OCI-LY1 (cell line): ENCODE data around the gene STAT5B.

Source experiments
- H2AFZ ChIP-seq: fragments of 200-600 bp; sonication (generic), shearing (Covaris generic); 2 replicates; pipeline ENCODE4 v1.6.0; 2014; ENCODE audit warnings: antibody characterized with exemption, mild to moderate bottlenecking, low read length
- H3F3A ChIP-seq: fragments of 200-600 bp; sonication (generic), shearing (Covaris generic); 2 replicates; pipeline ENCODE4 v1.6.0; 2014; ENCODE audit warnings: mild to moderate bottlenecking, antibody characterized with exemption, low read length, moderate library complexity; ENCODE audit not compliant: insufficient read depth
- H3K27ac ChIP-seq: fragments of 200-600 bp; sonication (generic); 2 replicates; pipeline ENCODE4 v1.5.1; 2014; ENCODE audit warnings: low read length, mixed run types, mild to moderate bottlenecking, low read depth; ENCODE audit not compliant: poor library complexity, severe bottlenecking
- H3K27me3 ChIP-seq: fragments of 200-600 bp; sonication (generic); 2 replicates; pipeline ENCODE4 v1.6.0; 2014; ENCODE audit warnings: antibody characterized with exemption, mild to moderate bottlenecking, low read length, moderate library complexity; ENCODE audit not compliant: insufficient read depth
- H3K36me3 ChIP-seq: fragments of 200-600 bp; sonication (generic); 2 replicates; pipeline ENCODE4 v1.6.1; 2014; ENCODE audit warnings: mild to moderate bottlenecking, antibody characterized with exemption, low read length, moderate library complexity, mixed read lengths; ENCODE audit not compliant: insufficient read depth
- H3K4me1 ChIP-seq: fragments of 200-600 bp; sonication (generic); 2 replicates; pipeline ENCODE4 v1.5.1; 2014; ENCODE audit warnings: mild to moderate bottlenecking, low read length, moderate library complexity; ENCODE audit not compliant: insufficient read depth, severe bottlenecking
- H3K4me2 ChIP-seq: fragments of 200-600 bp; sonication (generic), shearing (Covaris generic); 2 replicates; pipeline ENCODE4 v1.6.1; 2014; ENCODE audit warnings: low read length
- H3K4me3 ChIP-seq: fragments of 200-600 bp; sonication (generic); 2 replicates; pipeline ENCODE4 v1.5.1; 2014; ENCODE audit warnings: low read length, low read depth, mild to moderate bottlenecking, mixed read lengths; ENCODE audit not compliant: poor library complexity, severe bottlenecking
- H3K79me2 ChIP-seq: fragments of 200-600 bp; shearing (Covaris generic); 2 replicates; pipeline ENCODE4 v1.6.1; 2016; ENCODE audit warnings: mixed run types, low read length, mixed read lengths; ENCODE audit not compliant: insufficient read depth
- H3K9ac ChIP-seq: fragments of 200-600 bp; sonication (generic), shearing (Covaris generic); 2 replicates; pipeline ENCODE4 v1.6.1; 2014; ENCODE audit warnings: mild to moderate bottlenecking, low read length, mixed read lengths
- H3K9me2 ChIP-seq: fragments of 200-600 bp; sonication (generic), shearing (Covaris generic); 2 replicates; pipeline ENCODE4 v1.6.1; 2014; ENCODE audit warnings: low read depth, mild to moderate bottlenecking, low read length, mixed read lengths
- H3K9me3 ChIP-seq: fragments of 200-600 bp; shearing (Covaris generic); 2 replicates; pipeline ENCODE4 v1.6.1; 2014; ENCODE audit warnings: low read length, mixed read lengths
- H4K20me1 ChIP-seq: fragments of 200-600 bp; sonication (generic), shearing (Covaris generic); 2 replicates; pipeline ENCODE4 v1.6.0; 2016; ENCODE audit warnings: mild to moderate bottlenecking, low read length; ENCODE audit not compliant: insufficient read depth
- CTCF ChIP-seq: fragments of 200-600 bp; sonication (generic), shearing (Covaris generic); IDR thresholded peaks from 2 replicates; pipeline ENCODE4 v1.5.1; 2017; ENCODE audit warnings: mild to moderate bottlenecking, antibody characterized with exemption, low read length, moderate library complexity, mixed read lengths
- EZH2 ChIP-seq: fragments of 200-600 bp; sonication (generic), shearing (Covaris generic); IDR thresholded peaks from 2 replicates; pipeline ENCODE4 v1.8.0; 2017; ENCODE audit warnings: borderline replicate concordance, mixed run types, mild to moderate bottlenecking, antibody characterized with exemption, low read length, moderate library complexity, mixed read lengths

STAT5B gene

DNA sequence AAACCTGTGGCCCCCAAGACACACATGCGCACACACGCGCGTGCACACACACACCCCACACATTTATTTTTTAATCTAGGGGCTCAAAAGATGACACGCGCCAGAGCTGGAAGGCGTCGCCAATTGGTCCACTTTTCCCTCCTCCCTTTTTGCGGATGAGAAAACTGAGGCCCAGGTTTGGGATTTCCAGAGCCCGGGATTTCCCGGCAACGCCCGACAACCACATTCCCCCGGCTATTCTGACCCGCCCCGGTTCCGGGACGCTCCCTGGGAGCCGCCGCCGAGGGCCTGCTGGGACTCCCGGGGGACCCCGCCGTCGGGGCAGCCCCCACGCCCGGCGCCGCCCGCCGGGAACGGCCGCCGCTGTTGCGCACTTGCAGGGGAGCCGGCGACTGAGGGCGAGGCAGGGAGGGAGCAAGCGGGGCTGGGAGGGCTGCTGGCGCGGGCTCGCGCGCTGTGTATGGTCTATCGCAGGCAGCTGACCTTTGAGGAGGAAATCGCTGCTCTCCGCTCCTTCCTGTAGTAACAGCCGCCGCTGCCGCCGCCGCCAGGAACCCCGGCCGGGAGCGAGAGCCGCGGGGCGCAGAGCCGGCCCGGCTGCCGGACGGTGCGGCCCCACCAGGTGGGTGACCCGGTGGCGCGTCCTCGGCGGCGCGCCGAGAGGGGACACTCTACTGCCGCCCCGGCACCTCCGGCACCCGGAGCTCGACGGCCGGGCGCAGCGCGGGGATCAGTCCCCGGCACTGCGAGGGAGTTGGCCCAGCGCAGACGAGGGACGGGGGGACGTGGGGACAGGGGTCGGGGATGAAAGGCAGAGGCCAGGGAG lies 12.0 kb upstream of the STAT5B start, which contains the start of gene STAT5A:
Gene STAT5A, plus strand, starts transcription at position 522 of the 826 bp plus-strand sequence. CDS start 914 bp downstream, outside the sequence.
- H3K79me2 ChIP-seq = no peaks in the 10 kb centered on the region
- H3K9me2 ChIP-seq = no peaks in the 10 kb centered on the region
- H3K4me1 ChIP-seq = peaks cover 4% of the 10 kb centered on the region
- H4K20me1 ChIP-seq = no peaks in the 10 kb centered on the region
- peaks cover 18% of the 10 kb centered on the region for H3K27me3 ChIP-seq
- H3K36me3 ChIP-seq = no peaks in the 10 kb centered on the region
- H3K4me3 ChIP-seq = peak within 1 kb of the TSS; percentile 36
- H3K27ac ChIP-seq = no peak within 1 kb of the TSS
- H2AFZ ChIP-seq = no peak within 1 kb of the TSS
- H3F3A ChIP-seq = no peaks in the 10 kb centered on the region
- H3K9ac ChIP-seq = no peak within 1 kb of the TSS
- no peak for TF ChIP-seq CTCF
- no peak for TF ChIP-seq EZH2
- H3K9me3 ChIP-seq = no peaks in the 10 kb centered on the region
- H3K4me2 ChIP-seq = peak within 1 kb of the TSS; percentile 32

GRCh38 chr17:42287305-42287976 lies 11.2 kb upstream of the STAT5B start:
- Histone ChIP-seq H3K79me2 (no peaks in the 10 kb centered on the region), H3K9ac (no peak overlapping the region), H4K20me1 (no peaks in the 10 kb centered on the region), H3K4me3 (no peak overlapping the region), H2AFZ (no peak overlapping the region), H3K4me2 (no peak overlapping the region; the same call in 1 of the 2 replicates), H3K36me3 (no peaks in the 10 kb centered on the region), H3K4me1 (peaks cover 4% of the 10 kb centered on the region), H3F3A (no peaks in the 10 kb centered on the region), H3K9me2 (no peaks in the 10 kb centered on the region), H3K27ac (no peak overlapping the region), H3K9me3 (no peaks in the 10 kb centered on the region), H3K27me3 (peaks cover 21% of the 10 kb centered on the region)
- no peak for TF ChIP-seq CTCF
- TF ChIP-seq EZH2 = no peak

GRCh38 chr17:42286411-42287221 lies 10.4 kb upstream of the STAT5B start:
- no peaks in the 10 kb centered on the region for H4K20me1 ChIP-seq
- H3K27ac ChIP-seq = no peak overlapping the region
- TF ChIP-seq CTCF = no peak
- no peak for TF ChIP-seq EZH2
- H3K9me3 ChIP-seq = no peaks in the 10 kb centered on the region
- no peak overlapping the region for H3K9ac ChIP-seq
- no peaks in the 10 kb centered on the region for H3K36me3 ChIP-seq
- H3K9me2 ChIP-seq = no peaks in the 10 kb centered on the region
- no peaks in the 10 kb centered on the region for H3F3A ChIP-seq
- no peak overlapping the region for H3K4me3 ChIP-seq
- no peak overlapping the region for H3K4me2 ChIP-seq
- peaks cover 22% of the 10 kb centered on the region for H3K27me3 ChIP-seq
- H3K4me1 ChIP-seq = peaks cover 4% of the 10 kb centered on the region
- H2AFZ ChIP-seq = no peak overlapping the region
- no peaks in the 10 kb centered on the region for H3K79me2 ChIP-seq
